Middle frontal gyrus (tissue), 1 donor: ENCODE data around the gene PSORS1C2.
"Not testable (repeated sequence)": the region's sequence is repeated elsewhere in the genome, so short reads cannot be mapped to it uniquely, and the experiment has no call there.

Experiments used
- DNase-seq: peaks from one replicate; pipeline ENCODE4 v3.0.0-alpha.2; 2015; ENCODE audit warnings: low spot score; ENCODE audit errors: extremely low spot score

Gene PSORS1C2

DNA sequence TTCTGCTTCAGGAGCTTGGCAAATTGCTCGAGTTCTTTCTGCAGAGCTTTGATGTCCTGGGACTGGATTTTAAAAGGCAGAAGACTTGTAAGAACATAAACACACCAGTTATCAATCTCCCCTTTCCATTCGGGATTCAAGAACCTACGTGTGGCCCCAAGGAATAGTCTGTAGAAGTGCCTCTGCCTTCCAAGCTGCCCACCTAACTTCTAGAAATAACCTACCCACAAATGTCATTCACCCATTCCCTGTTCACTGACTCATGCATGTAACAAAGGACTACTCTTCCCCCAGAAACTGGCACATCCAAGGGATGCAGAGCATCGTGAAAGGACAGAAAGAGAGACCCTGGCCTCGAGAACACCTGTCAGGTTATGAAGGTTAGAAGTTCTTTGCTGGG is 27.1 kb upstream of the PSORS1C2 start:
- no peak for DNase-seq

DNA sequence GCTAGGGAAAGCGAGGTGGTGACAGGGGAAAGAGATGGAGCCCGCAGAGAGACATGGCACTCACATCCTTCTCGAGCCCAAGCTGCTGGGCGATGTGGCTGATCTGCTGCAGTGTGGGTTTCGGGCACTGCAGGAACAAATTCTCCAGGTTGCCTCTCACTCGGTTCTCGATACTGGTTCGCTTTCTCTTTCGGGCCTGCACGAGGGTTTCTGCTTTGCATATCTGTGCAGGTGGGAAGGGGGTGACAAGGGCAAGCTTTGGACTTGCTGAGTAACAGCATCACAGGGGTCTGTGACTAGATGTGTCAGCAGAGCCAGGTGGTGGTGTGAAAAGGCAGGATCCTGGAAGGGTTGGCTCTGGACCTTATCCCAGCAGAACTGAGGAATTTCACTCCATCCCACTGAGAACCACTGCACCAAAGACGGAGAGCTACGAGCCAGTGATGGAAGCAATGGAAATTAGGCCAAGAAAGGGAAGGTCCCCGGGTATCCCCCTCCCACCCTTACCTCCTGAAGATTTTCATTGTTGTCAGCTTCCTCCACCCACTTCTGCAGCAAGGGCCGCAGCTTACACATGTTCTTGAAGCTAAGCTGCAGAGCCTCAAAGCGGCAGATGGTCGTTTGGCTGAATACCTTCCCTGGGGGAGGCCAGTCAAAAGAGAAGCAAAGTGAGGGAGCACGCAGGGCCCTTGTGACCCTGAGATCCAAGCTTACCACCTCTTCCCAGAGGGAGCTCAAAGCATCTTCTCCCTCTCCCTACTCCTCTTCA is 26.4 kb upstream of the PSORS1C2 start:
- not testable (repeated sequence) for DNase-seq

DNA sequence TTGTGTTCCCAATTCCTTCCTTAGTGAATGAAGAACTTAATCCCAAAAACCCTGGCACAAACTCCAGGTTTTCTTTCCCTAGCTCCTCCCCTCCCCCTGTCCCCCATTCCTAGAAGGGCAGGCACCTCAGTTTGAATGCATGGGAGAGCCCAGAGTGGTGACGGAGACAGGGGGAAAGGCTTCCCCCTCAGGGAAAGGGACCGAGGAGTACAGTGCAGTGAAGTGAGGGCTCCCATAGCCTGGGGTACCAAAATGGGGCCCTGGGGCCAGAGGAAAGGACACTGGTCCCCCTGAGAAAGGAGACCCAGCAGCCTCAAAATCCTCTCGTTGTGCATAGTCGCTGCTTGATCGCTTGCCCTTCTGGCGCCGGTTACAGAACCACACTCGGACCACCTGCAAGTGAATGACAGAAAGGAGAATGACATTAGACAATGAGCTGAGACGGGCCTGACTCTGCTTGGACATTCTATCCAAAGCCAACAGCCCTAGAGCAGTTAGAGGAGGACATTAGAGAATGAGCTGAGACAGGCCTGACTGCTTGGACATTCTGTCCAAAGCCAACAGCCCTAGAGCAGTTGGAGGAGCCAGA is 25.7 kb upstream of the PSORS1C2 start:
- DNase-seq = not testable (repeated sequence)

DNA sequence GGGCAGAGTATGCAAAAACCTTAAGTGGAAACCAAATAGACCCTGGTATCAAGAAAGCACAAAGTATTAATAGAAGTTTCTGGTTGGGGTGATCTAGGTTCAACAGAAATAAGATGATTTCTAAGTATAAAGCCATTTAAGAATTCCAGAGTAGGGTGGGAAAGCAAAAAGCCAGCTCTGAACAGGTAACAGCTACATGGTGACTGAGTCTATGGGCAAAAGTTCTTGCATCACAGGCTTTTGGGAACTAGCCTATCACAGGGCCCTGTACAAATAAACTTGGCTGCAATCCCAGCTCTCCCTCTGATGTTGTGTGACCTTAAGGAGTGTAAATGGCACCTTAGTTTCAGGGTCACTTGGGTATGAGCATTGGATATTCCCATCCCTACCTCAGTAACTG is 25.1 kb upstream of the PSORS1C2 start:
- DNase-seq = no peak

DNA sequence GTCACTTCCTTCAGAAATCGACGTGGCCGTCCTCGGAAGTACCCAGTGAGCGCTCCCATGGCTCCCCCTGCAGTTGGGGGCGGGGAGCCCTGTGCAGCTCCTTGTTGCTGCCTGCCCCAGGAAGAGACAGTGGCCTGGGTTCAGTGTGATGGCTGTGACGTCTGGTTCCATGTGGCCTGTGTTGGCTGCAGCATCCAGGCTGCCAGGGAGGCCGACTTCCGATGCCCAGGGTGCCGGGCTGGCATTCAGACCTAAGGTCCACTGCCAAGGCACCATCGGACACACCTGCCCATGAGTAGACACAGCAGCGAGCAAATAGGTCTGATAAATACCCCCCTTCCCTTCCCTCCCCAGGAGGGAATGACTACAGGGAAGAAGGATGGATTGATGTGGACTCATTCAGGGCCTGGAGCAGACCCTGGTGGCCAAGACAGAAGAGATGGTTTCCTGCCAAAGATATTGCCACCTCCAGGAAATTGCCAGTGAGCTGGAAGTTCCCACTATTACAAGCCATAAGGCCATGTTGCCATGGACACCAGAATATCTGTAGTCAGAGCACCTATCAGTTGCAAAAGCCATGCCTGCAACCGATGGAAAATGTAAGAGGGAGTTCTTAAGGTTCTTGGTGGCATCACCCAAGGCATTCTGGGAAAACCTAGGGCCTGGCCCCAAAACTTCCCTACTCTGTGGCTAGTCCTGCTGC is 23.7 kb upstream of the PSORS1C2 start:
- no peak for DNase-seq

DNA sequence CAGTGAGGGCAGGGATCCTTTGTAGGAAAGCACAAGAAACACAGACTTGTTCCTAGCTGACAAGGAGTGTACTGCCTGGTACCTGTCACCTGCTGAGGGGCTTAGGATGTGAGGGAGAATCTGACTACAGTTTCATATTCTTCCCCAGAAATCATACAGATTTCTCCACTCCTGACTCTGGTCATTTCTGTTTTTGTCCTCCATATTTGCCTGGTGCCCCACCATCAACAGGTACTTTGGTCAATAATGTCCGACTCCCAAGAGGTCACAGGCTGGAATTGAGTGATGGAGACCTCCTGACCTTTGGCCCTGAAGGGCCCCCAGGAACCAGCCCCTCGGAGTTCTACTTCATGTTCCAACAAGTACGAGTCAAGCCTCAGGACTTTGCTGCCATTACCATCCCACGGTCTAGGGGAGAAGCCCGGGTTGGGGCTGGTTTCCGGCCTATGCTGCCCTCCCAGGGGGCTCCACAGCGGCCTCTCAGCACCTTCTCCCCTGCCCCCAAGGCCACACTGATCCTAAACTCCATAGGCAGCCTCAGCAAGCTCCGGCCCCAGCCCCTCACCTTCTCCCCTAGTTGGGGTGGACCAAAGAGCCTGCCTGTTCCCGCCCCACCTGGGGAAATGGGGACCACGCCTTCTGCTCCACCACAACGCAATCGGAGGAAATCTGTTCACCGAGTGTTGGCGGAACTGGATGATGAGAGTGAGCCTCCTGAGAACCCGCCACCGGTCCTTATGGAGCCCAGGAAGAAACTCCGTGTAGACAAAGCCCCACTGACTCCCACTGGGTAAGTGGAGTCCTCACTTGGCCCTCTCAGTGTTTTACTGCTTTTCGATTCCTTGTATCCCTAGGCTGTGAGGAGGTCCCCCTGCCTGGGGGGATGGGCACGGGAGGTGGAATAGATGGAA is 22.6 kb upstream of the PSORS1C2 start:
- no peak for DNase-seq

DNA sequence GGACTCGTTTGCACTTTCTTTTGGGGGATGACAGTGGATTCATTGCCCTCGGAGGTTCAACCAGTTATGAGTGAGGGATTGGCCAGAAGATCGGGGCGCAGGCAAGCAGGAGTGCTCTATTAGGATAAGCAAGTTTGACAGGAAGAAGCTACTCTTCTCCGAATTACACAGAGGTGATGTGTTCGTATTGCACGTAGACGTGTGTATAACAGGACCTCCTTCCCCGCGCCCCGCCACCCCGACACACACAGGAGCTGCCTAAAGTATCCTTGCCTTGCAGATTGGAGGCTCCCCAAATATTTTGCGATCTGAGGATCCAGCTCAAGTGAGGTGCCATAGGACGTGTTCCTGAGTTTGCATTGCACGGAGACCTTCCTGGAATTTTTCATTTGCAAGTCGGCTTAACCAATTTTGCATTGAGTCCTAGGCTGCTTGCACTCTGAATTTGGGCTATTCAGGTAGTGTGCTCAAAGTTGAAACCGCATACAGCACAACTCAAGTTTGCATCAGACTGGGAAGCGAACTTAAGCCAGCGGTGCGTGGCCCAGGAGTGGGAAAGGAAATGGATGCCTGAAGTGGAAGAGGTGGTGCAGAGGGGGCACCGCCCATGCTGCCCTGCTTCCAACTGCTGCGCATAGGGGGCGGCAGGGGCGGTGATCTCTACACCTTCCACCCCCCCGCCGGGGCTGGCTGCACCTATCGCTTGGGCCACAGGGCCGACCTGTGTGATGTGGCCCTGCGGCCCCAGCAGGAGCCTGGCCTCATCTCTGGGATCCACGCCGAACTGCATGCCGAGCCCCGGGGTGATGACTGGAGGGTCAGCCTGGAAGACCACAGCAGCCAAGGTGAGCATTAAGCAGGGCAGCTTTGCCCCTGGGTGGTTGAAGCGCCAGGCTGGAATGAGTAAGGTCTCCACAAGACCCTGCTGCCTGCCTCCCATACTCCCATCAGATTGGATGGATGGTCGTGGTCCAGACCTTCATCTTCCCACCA is 20.3 kb upstream of the PSORS1C2 start:
- DNase-seq = no peak

DNA sequence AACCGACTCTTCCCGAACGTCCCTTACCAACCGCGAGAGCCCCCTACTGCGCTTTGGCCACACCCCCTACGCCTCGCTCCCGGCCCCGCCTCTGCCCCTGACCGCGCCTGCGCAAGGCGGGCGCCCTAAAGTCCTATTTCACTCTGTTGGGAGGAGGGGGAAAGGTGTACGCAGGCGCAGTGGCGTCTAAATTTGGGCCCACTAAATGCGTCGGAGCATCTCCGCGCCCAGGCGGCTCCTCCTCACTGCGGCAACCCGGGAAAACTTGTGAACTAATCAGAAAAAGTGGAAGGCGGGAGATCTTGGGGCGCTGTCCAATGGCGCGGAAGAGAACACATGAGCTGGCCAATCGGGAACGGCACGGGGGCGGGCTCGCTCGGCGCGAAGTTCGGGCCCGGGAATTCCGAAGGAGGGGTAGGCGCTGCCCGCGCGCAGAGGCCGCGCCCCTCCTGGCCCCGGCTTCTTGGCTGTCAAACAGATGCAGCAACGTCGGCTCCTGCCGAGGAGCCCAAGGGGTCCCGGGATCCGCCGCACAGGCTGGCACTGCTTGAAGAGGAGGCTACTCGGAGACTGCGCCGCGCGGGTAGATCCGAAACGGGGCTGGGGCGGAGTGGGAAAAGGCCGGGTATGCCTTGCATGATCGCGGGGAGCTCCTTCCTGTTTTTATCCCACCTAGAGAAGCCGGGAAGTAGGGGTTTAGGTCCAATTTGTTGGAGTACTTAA is 19.4 kb upstream of the PSORS1C2 start, which contains the start of gene TCF19:
TCF19 (plus strand) TSS at position 450 of the 723 bp plus-strand sequence. CDS start 881 bp downstream, outside the sequence.
- DNase-seq = peak; percentile 95

DNA sequence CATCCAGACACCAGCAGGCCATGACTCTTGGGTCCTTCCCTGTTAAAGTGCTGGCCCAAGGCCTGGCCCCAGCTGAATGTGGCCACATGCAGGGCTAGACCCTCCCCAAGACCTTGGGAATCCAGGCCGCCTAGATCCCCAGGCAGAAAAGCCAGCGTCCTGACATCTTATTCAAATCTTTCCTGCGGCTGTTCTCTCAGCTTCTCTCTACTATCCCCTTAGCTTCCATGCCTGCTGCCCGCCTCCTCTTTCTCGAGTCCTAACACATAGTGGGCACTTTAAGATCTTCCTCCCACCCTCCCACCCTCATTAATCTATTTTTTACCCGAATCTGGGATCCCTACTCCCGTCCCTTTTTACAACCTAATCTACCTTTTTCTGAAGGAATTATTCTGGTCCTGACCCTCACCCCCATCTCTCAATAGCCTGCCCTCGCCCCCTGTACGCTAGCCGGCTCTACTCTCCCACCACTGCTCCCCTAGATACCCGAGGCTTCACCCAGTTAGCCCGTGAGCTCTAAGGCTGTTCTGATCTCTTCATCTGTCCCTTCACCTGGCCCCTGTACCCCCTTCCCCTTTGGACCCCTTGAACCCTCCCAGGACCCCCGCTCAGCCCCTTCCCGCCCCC is 18.8 kb upstream of the PSORS1C2 start, which contains the start of gene CCHCR1:
CCHCR1 (minus strand) TSS at position 290 of the 627 bp plus-strand sequence; CDS start at position 88, 202 bp downstream.
- no peak for DNase-seq

DNA sequence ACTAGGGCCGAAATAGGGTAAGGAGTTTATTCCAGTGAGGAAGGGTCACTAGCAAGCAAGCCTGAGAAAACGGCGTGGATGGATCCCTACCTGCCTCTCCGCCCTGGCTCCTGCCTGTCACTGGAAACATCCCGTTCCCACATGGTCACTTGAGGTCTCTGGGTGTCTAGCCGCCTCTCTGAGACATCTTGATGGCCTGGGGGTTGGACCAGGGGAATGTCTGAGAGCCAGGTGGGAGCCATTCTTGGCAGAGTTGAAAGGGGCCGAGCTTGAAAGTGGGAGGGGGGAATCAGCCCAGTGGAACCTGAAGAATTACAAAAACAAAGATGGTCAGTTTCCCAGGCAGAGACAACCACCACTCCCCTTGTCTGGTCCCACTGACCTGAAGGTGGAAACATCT is 17.8 kb upstream of the PSORS1C2 start:
- no peak for DNase-seq

DNA sequence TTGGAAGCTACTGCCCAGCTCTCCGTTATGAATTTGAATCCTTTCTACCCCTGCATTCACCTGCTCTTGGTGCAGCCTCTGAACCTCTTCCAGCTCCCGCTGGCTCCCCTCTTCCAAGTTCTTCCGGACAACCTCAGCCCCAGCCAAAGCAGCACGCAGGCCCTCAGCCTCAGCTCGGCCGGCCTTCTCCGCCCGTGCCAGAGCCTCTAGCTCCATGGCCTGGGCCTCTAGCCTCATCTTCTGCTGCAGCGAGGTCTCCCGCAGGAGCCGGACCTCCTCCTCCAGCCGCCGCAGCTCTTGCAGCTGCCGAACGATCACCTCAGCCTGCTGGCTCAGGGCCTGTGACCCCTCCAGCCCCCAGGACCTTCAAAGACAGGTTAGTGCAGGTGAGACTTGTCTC is 15.6 kb upstream of the PSORS1C2 start:
- DNase-seq = no peak

DNA sequence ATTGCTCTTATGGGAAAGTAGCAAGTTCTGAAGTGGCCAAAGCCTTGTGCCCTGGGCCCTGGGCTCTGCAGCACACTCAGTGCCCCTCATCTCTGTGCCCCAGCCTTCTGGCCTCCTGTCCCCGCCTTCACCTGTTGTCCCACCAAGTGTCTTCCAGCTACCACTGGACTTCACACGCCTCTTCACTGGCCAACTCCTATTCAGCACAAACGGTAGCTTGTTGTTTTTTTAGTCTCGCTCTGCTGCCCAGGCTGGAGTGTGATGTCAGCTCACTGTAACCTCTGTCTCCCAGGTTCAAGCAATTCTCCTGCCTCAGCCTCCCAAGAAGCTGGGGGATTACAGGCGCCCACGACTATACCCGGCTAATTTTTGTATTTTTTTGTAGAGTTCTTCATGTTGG is 13.9 kb upstream of the PSORS1C2 start:
- DNase-seq = no peak

DNA sequence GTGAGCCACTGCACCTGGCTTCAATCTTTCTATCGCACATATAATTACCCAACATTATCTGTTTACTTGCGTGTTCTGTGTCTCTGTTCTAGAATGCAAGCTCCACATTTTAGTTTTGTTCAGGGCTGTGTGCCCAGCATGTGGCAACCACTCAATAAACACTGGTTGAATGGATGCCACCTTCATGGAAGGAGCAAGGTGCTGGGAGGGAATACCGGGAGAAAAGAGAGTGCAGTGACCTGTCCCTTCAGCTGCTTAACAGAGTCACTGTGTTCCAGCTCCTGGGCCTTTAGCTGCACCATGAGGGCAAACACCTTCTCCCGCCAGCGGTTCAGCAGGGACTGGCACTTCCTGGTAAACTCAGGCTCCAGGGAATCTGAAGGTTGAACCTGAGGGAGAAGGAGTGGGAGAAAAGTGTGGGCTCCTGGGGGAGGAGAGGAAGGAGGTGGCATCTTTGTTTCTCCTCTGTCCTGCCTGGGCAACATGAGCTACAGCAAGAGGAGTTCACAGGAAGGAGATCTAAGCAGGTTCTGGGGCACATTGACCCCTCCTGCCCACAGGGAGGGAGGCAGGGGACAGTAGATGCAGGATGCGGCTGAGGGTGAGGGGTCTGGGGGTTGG is 11.1 kb upstream of the PSORS1C2 start:
- no peak for DNase-seq

DNA sequence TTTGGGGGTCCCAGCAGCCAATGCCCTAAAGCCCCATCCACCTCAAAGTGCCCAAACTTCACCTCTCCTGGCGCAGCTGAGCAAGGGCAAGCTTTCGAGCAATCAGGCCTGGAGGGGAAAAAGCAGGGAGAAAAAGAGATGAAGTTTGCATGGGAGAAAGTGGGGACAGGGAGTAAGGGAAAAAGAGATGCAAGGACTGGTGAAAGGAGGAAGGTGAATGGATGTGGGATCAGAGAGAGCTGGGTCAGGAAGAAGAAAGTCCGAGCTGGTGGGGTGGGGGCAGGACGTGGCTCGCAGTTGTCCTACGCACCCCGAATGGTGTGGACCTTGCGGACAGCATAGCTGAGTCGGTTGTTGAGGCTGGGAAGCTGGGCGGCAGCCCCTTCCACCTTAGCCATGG is 6.5 kb upstream of the PSORS1C2 start:
- DNase-seq = no peak

DNA sequence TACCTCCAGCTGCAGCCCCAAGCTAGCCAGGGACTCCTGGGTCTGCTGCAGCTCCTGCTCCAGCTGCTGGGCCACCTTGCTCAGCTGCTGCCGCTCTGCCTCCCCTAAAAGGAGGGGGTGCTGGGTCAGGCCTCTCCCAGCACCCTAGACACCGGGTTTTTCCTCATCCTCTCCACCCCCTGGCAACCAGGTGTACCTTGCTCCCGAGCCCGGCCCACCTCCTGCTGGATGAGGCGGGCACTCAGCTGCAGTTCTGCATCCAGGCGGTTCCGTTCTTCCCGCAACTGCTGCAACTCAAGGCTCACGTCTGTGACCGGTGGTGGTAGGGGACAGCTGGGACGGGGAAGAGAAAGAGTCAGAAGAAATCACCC is 6.1 kb upstream of the PSORS1C2 start:
- no peak for DNase-seq

DNA sequence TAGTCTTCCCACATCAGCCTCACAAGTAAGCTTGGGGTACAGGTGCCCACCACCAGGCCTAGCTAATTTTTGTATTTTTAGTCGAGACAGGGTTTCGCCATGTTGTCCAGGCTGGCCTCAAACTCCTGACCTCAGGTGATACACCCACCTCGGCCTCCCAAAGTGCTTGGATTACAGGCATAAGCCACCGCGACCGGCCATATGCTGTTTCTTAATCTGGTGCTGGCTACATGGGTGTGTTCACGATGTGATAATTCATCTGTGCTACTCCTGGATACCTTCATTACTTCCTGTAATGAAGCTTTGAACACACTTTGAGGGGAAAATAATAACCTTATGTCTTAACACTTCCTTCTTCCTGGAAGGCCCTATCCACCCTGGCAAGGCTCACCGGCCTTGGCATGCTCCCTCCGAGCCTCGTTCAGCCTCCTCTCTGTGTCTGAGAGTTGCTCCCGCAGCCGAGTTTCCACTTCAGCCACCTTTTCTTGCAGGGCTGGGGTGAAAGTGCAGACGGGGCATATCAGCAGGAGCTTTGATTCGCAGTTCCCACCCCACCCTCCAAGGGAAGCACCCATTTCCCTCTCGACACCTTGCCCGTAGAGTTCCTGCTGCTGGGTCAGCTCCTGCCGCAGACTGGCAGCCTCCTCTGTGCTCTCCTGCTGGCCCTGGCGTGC is 5.6 kb upstream of the PSORS1C2 start:
- no peak for DNase-seq

DNA sequence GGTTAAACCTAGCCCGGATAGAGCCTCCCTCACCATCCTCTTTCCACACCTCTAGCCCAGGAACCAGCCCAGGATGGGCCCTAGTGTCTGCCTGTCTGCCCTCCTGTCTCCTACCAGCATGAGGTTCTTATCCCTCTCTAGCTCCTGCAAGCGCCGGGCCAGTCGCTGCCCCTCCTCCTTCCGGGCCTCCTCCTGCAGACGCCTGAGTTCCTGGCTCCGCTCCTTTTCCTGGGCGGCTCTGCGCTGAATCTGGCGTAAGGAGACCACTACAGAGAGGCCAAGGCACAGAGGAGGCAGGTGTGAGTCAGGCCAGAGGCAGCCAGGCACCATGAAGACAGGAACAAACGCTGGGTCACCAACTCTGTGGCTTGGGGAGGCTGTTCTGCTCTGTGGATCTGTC is 4.3 kb upstream of the PSORS1C2 start:
- no peak for DNase-seq

DNA sequence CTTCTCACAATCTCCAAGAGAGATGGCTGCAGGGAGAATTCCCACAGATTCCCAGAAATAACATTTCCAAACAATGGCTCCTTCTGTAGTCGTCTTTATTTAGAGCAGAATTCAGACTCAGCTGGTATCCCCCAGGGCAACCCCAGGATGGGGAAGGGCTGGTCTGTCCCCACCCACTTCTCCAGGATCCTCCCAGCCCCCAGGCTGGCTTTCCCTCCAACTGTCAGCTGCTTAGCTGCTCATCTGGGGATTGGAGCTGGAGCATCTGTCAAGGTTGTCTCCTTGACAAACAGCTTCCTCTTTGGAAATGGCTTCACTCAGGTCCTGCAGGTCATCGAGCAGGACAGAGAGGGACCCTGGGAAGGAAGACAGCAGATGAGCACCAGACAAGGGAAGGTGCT is 3.5 kb upstream of the PSORS1C2 start:
- DNase-seq = no peak
